ENCODE results near the gene NEK8.
"Not testable (repeated sequence)": the region's sequence is repeated elsewhere in the genome, so short reads cannot be mapped to it uniquely, and the experiment has no call there.

NEK8 gene

DNA sequence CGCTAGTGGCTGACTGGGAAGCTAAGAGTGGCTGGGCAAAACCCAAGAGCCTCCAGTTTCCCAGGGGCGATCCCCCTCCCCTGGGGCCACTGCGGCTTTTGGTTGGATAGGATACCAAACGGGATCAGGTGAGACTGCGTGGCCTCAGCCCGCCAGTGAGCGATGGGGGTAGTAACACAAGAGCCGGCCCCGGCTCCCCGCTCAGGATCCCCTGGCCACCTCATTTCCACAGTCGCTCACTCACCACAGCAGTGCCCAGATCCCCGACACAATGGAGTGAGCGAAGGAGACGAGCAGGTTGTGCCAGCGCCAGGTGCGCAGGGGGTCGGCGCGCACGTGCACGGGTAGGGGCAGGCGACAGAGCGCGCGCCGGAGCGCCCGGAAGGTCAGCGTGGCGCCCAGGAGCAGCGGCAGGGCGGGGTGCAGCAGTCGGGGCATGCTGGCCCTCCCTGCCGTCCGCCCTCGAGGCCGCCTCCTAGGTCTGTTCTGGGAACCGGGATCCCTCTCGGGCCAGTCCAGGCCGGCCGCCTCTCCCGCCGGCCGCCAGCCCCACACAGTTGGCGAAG is 2.8 kb upstream of the NEK8 start:
- peak in 2 of 6 experiments; percentile 49 to 56 for DNase-seq

DNA sequence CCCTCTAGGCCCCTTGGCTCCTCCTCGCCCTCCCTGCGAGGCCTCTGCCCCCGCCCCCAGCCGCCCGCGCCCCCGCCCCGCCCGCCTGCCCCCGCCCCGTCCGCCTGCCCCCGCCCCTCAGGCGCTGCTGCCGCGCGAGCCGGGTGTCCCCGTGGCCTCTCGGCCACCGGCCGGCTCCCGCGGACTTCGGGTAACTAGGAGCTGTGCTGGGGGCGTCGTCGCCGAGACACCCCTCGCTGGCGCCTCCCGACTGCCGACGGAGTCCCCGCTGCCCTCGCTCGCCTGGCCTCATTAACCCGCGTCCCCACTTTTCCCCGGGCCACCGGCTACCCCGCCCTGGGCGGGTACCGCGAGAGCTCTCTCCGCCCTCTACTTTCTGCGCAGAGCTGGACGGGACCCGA is 2.4 kb upstream of the NEK8 start, which contains the start of gene TLCD1:
TSS of gene TLCD1 (minus strand) at position 8 of the 401 bp plus-strand sequence. CDS start 136 bp downstream, outside the sequence.
- DNase-seq, result peak; percentile 39 to 68 (median 50)

DNA sequence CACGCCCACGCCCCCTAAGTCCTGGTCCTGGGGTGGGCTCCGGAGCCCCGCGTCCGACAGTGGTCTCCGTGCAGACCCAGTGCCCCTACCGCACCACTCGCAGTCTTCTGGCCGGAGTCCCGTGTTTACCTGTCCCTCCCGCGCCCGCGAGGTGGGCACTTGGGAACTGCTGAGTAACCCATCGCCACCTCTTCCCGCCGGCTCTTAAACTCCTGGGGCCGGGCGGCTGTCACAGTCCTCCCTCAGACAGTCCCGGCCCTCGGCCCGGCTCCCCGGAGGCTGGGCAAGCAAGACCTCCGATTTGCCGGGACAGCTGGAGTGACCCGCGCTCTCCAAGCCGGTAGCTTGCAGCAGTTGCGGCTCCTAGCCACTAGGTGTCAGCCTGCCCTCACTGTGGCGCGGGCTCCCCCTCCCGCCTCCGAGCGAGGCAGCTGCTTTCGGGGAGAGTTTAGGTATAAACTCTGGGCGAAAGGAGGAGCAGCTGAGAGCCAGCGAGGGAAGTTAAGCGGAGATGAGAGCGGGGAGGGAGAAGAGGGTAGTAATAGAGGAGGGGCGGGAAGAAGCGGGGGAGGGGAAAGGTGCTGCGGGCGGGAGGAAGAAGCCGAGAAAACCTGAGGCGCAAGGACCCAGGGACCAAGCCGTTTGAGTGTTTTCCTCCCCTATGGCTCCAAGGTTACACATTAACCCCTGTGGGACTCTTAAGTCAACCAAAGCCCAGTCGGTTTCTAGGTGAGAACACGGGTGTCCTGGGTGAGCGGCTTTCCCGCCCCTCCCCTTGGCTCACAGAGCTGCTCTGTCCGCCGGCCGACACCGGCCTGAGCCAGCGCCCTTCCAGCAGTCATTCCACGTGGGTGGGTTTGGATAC is 1.7 kb upstream of the NEK8 start:
- DNase-seq, result peak; percentile 76 to 90 (median 84)

DNA sequence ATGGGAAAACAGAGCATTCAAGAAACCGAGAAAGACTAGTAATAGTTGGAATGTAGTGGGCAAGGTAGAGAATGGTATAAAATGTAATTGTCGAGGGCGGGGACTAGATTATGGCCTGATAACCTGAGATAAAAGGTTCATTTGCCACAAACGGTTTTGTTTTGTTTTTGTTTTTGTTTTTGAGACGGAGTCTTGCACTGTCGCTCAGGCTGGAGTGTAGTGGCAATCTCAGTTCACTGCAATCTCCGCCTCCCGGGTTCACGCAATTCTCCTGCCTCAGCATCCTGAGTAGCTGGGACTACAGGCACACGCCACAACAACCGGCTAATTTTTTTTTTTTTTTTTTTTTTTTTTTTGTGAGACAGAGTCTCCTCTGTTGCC is 1.4 kb downstream of the NEK8 start:
- no peak for DNase-seq

DNA sequence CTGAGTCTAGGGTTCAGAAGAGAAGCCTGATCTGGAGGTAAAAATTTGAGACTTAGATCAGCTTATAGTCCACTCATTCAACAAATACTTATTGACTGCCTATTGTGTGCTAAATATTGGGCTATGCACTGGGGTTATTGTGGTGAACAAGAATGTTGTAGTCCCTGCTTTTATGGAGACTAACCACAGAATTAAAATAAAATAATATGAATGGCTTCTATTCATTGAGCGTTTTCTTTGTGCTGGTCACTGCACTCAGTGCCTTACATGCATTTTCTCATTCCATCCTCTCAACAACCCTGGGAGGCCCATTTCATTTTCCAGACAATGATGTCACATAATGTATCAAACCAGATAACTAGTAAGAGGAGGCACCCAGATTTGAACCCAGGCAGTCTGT is 4.8 kb downstream of the NEK8 start:
- DNase-seq, result no peak

DNA sequence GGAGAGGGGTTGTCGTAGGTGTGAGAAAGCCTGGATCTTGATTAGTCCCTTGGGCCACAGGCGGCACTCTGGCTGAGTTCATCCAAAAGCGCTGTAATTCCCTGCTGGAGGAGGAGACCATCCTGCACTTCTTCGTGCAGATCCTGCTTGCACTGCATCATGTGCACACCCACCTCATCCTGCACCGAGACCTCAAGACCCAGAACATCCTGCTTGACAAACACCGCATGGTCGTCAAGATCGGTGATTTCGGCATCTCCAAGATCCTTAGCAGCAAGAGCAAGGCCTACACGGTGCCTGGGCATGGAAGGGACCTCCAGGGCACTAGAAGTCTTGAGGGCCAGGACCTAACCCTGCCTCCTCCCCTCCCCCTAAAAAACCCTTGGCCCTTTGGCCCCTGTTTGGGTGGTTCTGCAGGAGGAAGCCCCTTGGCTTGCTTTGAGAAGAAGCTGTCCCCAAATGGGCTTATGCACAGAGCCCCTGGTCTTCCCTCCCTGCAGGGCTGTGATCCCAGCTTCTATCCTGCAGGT is 6.2 kb downstream of the NEK8 start:
- no peak for DNase-seq

DNA sequence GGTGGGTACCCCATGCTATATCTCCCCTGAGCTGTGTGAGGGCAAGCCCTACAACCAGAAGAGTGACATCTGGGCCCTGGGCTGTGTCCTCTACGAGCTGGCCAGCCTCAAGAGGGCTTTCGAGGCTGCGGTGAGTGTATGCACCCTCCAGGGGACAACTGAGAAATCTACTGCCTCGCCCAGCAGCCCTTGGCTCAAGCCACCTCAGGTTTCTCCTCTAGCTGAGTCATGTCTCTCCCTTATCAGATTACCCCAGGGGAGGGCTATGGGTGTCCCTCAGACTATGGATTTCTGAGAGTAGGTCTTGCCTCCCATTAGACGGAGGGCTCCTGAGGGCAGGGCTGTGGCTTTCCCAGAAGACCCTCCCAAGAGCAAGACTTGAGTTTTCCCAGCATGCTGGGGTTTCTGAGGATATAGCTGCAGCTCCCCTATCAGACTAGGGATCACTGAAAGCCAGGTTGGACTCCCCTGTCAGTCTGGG is 6.7 kb downstream of the NEK8 start:
- no peak for DNase-seq

DNA sequence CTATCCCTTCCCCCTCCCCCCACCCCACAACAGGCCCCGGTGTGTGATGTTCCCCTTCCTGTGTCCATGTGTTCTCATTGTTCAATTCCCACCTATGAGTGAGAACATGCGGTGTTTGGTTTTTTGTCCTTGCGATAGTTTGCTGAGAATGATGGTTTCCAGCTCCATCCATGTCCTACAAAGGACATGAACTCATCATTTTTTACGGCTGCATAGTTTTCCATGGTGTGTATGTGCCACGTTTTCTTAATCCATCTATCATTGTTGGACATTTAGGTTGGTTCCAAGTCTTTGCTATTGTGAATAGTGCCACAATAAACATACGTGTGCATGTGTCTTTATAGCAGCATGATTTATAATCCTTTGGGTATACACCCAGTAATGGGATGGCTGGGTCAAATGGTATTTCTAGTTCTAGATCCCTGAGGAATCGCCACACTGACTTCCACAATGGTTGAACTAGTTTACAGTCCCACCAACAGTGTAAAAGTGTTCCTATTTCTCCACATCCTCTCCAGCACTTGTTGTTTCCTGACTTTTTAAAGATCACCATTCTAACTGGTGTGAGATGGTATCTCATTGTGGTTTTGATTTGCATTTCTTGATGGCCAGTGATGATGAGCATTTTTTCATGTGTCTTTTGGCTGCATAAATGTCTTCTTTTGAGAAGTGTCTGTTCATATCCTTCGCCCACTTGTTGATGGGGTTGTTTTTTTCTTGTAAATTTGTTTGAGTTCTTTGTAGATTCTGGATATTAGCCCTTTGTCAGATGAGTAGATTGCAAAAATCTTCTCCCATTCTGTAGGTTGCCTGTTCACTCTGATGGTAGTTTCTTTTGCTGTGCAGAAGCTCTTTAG is 7.6 kb downstream of the NEK8 start:
- DNase-seq, result not testable (repeated sequence)

DNA sequence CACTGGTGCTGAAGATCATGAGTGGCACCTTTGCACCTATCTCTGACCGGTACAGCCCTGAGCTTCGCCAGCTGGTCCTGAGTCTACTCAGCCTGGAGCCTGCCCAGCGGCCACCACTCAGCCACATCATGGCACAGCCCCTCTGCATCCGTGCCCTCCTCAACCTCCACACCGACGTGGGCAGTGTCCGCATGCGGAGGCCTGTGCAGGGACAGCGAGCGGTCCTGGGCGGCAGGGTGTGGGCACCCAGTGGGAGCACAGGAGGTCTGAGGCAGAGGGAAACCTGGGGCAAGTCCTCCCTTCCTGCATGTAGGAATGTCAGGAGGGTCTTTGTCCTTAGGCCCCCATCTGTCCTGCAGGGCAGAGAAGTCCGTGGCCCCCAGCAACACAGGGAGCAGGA is 8.7 kb downstream of the NEK8 start:
- no peak for DNase-seq

DNA sequence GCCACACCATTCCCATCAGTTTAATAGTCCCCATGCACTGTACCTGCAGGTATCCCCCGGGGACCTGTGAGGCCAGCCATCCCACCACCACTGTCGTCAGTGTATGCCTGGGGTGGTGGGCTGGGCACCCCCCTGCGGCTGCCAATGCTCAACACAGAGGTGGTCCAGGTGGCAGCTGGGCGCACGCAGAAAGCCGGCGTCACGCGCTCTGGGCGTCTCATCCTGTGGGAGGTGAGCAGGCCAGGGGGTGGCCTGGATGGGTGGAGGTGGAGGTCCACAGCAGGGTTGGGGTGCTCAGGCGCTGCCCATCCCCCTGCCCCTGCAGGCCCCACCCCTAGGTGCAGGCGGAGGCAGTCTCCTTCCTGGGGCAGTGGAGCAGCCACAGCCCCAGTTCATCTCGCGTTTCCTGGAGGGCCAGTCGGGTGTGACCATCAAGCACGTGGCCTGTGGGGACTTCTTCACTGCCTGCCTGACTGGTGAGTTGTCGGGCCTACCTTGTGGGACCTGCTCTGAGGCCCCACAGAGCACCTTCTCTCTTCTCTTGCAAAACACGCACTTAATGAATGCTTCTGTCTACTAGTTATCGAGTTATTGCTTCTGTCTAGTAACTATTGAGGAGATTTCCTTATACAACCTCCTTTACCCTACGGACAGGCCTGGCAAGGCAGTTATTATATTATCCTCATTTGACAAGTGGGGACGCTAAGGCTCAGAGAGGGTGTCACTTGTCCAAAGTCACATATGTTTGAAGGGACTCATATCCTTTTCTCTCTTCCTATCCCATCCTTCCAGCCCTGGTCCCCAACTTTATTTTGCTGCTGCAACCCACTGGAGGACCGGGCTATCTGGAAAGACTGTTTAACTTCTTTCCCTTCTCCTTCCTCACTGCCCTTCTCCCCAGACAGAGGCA is 9.4 kb downstream of the NEK8 start:
- no peak for DNase-seq

DNA sequence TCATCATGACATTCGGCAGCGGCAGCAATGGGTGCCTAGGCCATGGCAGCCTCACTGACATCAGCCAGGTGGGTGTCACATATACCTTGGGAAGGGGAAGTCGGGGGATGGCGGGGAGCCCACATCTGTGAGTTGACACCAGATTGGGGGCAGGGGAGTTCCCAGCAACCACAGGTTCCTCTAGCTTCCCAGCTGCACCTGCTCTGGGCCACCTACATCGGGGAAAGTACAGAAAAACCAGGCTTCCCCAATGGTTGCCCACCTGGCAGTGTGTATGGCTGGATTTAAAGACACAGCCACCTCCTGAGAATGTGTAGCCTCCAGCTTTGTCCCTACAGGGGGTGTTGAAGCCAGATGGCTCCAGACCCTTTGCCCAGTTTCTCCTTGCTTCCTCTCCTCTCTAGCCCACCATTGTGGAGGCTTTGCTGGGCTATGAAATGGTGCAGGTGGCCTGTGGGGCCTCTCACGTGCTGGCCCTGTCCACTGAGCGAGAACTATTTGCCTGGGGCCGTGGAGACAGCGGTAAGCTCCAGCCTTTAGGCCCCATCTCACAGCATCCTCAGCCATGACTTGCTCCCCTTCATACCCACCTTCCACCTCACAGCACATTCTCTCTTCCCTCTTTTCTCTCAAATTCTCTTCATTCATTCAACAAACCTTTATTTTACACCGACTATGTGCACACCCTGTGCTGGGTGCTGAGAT is 10.2 kb downstream of the NEK8 start:
- peak in 4 of 6 experiments; percentile 8 to 37 (median 17) for DNase-seq

DNA sequence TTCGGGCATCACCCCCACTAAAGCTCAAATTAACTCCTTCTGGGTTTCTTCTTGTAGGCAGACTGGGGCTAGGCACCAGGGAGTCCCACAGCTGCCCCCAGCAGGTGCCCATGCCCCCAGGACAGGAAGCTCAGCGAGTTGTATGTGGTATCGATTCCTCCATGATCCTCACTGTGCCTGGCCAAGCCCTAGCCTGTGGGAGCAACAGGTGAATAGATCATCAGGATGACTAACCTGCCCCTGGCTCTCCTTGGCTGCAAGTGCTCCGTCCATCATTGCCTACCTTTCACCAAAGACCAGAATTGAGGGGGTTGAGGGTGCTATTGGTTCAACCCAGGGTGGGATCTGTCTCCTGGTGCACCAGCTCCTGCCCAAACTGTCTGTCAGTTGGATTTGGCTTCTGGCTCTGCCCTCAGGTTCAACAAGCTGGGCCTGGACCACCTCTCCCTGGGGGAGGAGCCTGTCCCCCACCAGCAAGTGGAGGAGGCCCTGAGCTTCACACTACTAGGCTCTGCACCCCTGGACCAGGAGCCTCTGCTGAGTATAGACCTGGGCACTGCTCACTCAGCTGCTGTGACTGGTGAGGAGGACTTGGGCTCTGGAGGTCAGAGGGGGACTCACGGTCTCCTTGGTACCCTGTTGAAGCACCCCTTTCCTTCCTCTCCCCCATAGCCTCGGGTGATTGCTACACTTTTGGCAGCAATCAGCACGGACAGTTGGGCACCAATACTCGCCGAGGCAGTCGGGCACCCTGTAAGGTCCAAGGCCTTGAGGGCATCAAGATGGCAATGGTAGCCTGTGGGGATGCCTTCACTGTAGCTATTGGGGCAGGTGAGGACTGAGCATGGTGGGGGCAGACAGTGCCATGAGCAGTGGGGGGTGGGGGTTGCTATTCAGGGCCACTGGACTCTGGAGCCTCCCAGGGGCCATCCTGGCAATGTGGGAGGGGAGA is 12.1 kb downstream of the NEK8 start:
- no peak for DNase-seq

DNA sequence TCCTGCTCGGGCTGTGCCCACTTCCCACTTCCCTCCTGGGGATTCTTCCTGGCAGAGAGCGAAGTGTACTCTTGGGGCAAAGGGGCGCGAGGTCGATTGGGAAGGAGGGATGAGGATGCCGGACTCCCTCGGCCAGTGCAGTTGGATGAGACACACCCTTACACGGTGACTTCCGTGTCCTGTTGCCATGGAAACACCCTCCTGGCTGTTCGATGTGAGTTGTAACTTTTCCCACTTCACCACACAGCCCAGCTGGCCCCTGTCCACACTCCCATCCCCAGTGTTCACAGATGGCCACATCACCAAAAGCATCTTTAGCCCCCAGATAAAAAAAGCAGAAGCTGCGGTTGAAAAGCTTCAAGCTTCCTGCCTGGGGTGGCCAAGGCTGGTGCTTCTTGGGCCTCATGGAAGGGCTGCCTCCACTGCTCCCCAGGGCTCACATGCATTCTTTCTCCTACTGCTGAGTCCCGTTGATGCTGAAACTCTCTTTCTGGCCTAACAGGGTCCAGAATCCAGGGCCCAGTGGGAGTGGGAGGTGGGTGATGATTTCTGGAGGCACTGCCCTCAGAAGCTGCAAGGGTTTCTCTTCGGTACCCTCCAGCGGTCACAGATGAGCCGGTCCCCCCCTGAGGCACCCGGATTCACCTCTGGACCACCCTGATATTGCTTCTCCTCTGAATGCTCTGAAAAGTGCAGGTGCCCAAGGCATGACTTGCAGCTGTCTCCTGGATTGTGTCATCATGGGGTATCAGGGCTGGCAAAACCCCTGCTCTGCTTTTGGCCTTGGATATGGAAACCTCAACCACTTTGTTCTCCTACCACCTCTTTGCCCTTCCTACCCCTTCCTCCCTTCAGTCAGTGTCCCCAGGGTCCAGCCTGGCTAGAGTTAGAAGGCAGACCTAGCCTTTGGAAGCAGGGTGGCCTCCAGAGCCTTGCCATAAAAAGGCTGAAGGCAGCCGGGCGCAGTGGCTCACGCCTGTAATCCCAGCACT is 13.1 kb downstream of the NEK8 start:
- DNase-seq, result no peak

DNA sequence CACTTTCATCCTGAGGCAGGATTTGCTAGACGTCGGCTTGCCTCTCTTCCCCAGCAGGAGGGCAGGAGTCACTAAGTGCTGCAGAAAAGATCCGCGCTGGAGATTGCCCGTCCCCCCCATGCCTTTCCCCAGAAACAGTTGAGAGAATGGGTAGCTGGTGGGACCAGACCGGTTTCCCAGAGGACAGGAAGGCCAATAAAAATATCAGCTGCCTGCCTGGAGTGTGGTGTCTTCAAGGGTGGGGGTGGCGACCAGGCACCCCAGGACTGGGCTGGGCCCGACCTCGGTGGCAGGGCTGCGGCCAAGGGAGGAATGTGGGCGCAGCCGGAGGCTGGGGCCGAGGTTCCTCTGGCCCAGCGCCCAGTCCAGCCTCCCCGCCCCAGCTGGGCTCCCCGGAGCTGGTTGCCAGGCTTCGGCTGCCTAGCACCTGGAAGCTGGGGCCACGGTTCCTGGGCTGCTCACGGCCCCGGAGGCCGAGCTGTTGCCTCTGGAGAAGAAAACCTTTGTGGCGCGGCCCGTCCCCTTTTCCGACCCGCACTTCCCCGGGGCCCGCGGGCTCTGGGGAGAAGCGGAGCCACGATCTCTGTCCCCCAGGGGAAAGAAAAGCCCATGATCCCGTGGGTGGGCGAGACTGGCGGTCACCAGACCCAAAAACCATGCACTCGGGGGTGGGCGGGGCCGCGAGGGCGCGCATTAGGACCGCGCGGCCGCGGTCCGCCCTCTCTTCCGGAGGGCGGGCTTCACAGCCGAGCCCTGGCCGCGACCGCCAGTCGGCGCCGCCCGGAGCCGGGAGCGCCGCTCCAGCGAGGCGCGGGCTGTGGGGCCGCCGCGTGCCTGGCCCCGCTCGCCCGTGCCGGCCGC is 14.9 kb downstream of the NEK8 start, which contains the start of gene TRAF4:
TSS of gene TRAF4 (plus strand) at position 769 of the 861 bp plus-strand sequence. CDS start 102 bp downstream, outside the sequence.
- DNase-seq, result peak; percentile 42 to 83 (median 70)

DNA sequence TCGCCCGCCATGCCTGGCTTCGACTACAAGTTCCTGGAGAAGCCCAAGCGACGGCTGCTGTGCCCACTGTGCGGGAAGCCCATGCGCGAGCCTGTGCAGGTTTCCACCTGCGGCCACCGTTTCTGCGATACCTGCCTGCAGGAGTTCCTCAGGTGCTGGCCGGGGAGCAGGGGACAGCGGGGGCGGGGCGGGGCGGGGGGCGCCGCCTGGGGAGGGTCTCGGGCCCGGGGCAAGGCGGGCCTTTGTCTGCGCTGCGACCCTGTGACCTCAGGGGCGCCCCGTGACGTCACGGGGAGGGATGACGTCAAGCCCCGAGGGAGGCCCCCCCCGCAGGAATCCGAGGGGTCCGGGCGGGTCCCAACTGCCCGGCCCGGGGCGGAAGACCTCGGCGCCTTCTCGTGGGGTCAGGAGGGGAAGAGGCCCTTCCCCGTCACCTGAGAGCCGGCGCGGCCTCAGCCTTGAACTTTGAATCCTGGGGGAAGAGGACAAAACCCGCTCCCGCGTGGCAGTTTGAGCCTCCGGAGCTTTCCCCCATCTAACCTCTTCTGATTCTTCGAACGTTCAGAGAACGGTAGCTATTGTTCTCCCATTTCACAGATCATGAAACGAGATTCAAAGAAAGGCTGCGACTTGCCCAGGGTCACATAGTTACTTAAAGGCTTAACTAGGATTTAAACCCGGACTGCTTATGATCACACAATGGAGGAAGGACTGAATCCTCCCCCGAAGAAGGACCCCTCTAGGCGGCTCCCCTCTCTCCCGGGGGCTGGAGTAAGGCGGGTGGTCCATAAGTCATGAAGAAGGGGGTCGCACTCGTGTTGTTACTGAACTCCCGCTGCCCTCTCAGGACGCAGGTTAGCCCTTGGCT is 15.8 kb downstream of the NEK8 start:
- DNase-seq, result peak; percentile 42 to 83 (median 64)
